H1 (cell line): Measurements from ENCODE around the gene HOXA13. TPM values are rescaled to one million over a fixed set of nuclear protein-coding genes. Genes with fewer than 3 reads are reported as not detected.

Source experiments
- CTCF ChIA-PET: fragments of 300-600 bp; sonication (Branson Sonifier 250); formaldehyde crosslinking; loops from one replicate; lab custom pipeline; 2021; ENCODE audit not compliant: partially characterized antibody; lab: Charles Lee
- POLR2A ChIA-PET: fragments of 300-600 bp; sonication (Branson Sonifier 250); formaldehyde crosslinking; loops from one replicate; lab custom pipeline; 2021; ENCODE audit warnings: inconsistent platforms; ENCODE audit not compliant: partially characterized antibody; lab: Charles Lee
- DNase-seq, 2 experiments: peaks; one replicate each; pipeline versions ENCODE4 v3.0.0 to v3.0.0-alpha.2; 2010 to 2022; ENCODE audit warnings: low spot score in 2 of 2, low read depth in 1 of 2, mixed read lengths in 1 of 2
- FAIRE-seq: peaks from 2 replicates; lab custom pipeline; 2011; peaks lifted over from hg19 to GRCh38; lab: Jason Lieb, UNC
- H2AFZ ChIP-seq: 2 replicates; pipeline ENCODE4 v1.8.1; 2012; ENCODE audit warnings: low read length, inconsistent platforms
- H2AK5ac ChIP-seq: 2 replicates; pipeline ENCODE4 v1.6.1; 2013; ENCODE audit warnings: low read depth, low read length
- H2BK120ac ChIP-seq: replicated peaks from 2 replicates; pipeline ENCODE3; 2013; ENCODE audit warnings: low read depth, low read length, inconsistent platforms
- H2BK12ac ChIP-seq: 2 replicates; pipeline ENCODE4 v1.6.1; 2013; ENCODE audit warnings: low read depth, low read length
- H2BK15ac ChIP-seq: 2 replicates; pipeline ENCODE4 v1.6.1; 2013; ENCODE audit warnings: low read length
- H2BK20ac ChIP-seq: 2 replicates; pipeline ENCODE4 v1.6.1; 2013; ENCODE audit warnings: low read length
- H2BK5ac ChIP-seq: 2 replicates; pipeline ENCODE4 v1.6.1; 2013; ENCODE audit warnings: low read depth, low read length
- H3K14ac ChIP-seq: 2 replicates; pipeline ENCODE4 v1.6.1; 2013; ENCODE audit warnings: inconsistent platforms; ENCODE audit not compliant: insufficient read length
- H3K18ac ChIP-seq: 2 replicates; pipeline ENCODE4 v1.6.1; 2013; ENCODE audit warnings: low read length; ENCODE audit errors: extremely low read depth
- H3K23ac ChIP-seq: 2 replicates; pipeline ENCODE4 v1.6.1; 2013; ENCODE audit warnings: inconsistent platforms; ENCODE audit not compliant: insufficient read length
- H3K23me2 ChIP-seq: 2 replicates; pipeline ENCODE4 v1.6.1; 2013; ENCODE audit warnings: low read depth, low read length
- H3K27ac ChIP-seq: 2 replicates; pipeline ENCODE4 v1.6.1; 2011; ENCODE audit warnings: low read depth, low read length, inconsistent platforms
- H3K27me3 ChIP-seq, 4 experiments: replicated peaks in 1 of 4; 1 replicate in 1 of 4; 2 replicates in 3 of 4; pipeline versions ENCODE4 v1.6.1 to v1.8.1; 2011 to 2013; ENCODE audit warnings: low read length in 3 of 4, mild to moderate bottlenecking in 3 of 4, inconsistent platforms in 2 of 4, mixed read lengths in 2 of 4, moderate library complexity in 1 of 4; ENCODE audit not compliant: control insufficient read depth in 3 of 4, insufficient read depth in 3 of 4; ENCODE audit errors: extremely low read depth in 1 of 4
- H3K36me3 ChIP-seq, 4 experiments: 2 replicates each; pipeline versions ENCODE4 v1.6.1 to v1.8.1; 2011 to 2013; ENCODE audit warnings: mild to moderate bottlenecking in 4 of 4, low read length in 3 of 4, moderate library complexity in 2 of 4, control low read depth in 1 of 4, inconsistent platforms in 1 of 4; ENCODE audit not compliant: insufficient read depth in 4 of 4, control insufficient read depth in 2 of 4
- H3K4ac ChIP-seq: replicated peaks from 2 replicates; pipeline ENCODE3; 2013; ENCODE audit warnings: low read length, low read depth, mixed read lengths, inconsistent platforms; ENCODE audit not compliant: insufficient read length
- H3K4me1 ChIP-seq, 4 experiments: replicated peaks in 1 of 4; 1 replicate in 1 of 4; 2 replicates in 3 of 4; pipeline versions ENCODE4 v1.6.1 to v1.8.1; 2011 to 2013; ENCODE audit warnings: low read length in 3 of 4, inconsistent platforms in 2 of 4, mixed read lengths in 1 of 4; ENCODE audit not compliant: insufficient read depth in 4 of 4, control insufficient read depth in 3 of 4
- H3K4me2 ChIP-seq, 2 experiments: 2 replicates each; pipeline versions ENCODE4 v1.6.1 to v1.8.1; 2011 to 2013; ENCODE audit warnings: low read depth in 2 of 2, low read length in 2 of 2, control low read depth in 1 of 2, inconsistent platforms in 1 of 2, mild to moderate bottlenecking in 1 of 2; ENCODE audit not compliant: insufficient read depth in 1 of 2
- H3K4me3 ChIP-seq, 4 experiments: fragments of 200-600, 300-600 bp in 1 of 4; sonication (generic), shearing (Covaris generic), sonication (Bioruptor Twin) in 1 of 4; 2 replicates each; pipeline versions ENCODE4 v1.5.1 to v1.8.1; 2011 to 2016; ENCODE audit warnings: low read length in 4 of 4, low read depth in 3 of 4, control low read depth in 2 of 4, inconsistent platforms in 2 of 4, mild to moderate bottlenecking in 2 of 4, mixed read lengths in 1 of 4, moderate library complexity in 1 of 4; ENCODE audit not compliant: insufficient read depth in 2 of 4; ENCODE audit errors: extremely low read depth in 1 of 4
- H3K56ac ChIP-seq: replicated peaks from 2 replicates; pipeline ENCODE3; 2013; ENCODE audit warnings: low read depth, mild to moderate bottlenecking, mixed read lengths, low read length, inconsistent platforms; ENCODE audit not compliant: insufficient read length
- H3K79me1 ChIP-seq: 2 replicates; pipeline ENCODE4 v1.6.1; 2013; ENCODE audit warnings: low read depth, low read length, control low read depth
- H3K79me2 ChIP-seq, 2 experiments: 2 replicates each; pipeline versions ENCODE4 v1.6.1 to v1.8.1; 2012 to 2013; ENCODE audit warnings: low read length in 2 of 2, mild to moderate bottlenecking in 2 of 2, inconsistent platforms in 1 of 2; ENCODE audit not compliant: insufficient read depth in 2 of 2, control insufficient read depth in 1 of 2
- H3K9ac ChIP-seq, 4 experiments: replicated peaks in 1 of 4; 1 replicate in 1 of 4; 2 replicates in 3 of 4; pipeline versions ENCODE4 v1.6.1 to v1.8.1; 2011 to 2013; ENCODE audit warnings: low read depth in 3 of 4, low read length in 3 of 4, control low read depth in 2 of 4, mild to moderate bottlenecking in 2 of 4, moderate library complexity in 2 of 4, inconsistent platforms in 1 of 4; ENCODE audit errors: extremely low read depth in 1 of 4
- H3K9me3 ChIP-seq, 2 experiments: 2 replicates each; pipeline versions ENCODE4 v1.6.1 to v1.8.1; 2012 to 2013; ENCODE audit warnings: mild to moderate bottlenecking in 2 of 2, moderate library complexity in 2 of 2, control low read depth in 1 of 2, inconsistent platforms in 1 of 2, low read depth in 1 of 2, low read length in 1 of 2, mixed read lengths in 1 of 2; ENCODE audit not compliant: insufficient read depth in 2 of 2
- H4K20me1 ChIP-seq, 2 experiments: replicated peaks in 1 of 2; 2 replicates each; pipeline versions ENCODE3 to v1.8.1; 2011 to 2013; ENCODE audit warnings: inconsistent platforms in 2 of 2, low read length in 2 of 2, mild to moderate bottlenecking in 1 of 2; ENCODE audit not compliant: insufficient read depth in 2 of 2, control insufficient read depth in 1 of 2
- H4K5ac ChIP-seq: 2 replicates; pipeline ENCODE4 v1.6.1; 2013; ENCODE audit warnings: low read length, low read depth, mixed read lengths, inconsistent platforms; ENCODE audit not compliant: insufficient read length
- H4K8ac ChIP-seq: 2 replicates; pipeline ENCODE4 v1.8.0; 2013; ENCODE audit warnings: mild to moderate bottlenecking, moderate library complexity, low read length, inconsistent platforms; ENCODE audit not compliant: insufficient read depth; ENCODE audit errors: extremely low read depth
- H4K91ac ChIP-seq: replicated peaks from 2 replicates; pipeline ENCODE3; 2013; ENCODE audit warnings: low read length, mixed read lengths, inconsistent platforms; ENCODE audit not compliant: insufficient read length
- ATF3 ChIP-seq: IDR thresholded peaks from 2 replicates; pipeline ENCODE4 v1.6.1; 2011; ENCODE audit warnings: low read depth, mild to moderate bottlenecking, low read length; ENCODE audit not compliant: insufficient read depth
- BACH1 ChIP-seq: IDR thresholded peaks from 2 replicates; pipeline ENCODE4 v1.6.1; 2012; ENCODE audit warnings: low read length, improper control_type of control experiment
- EP300 ChIP-seq, 2 experiments: IDR thresholded peaks; 1 replicate in 1 of 2; 2 replicates in 1 of 2; pipeline ENCODE4 v1.6.1; 2011 to 2012; ENCODE audit warnings: low read depth in 2 of 2, low read length in 2 of 2, mild to moderate bottlenecking in 2 of 2, borderline replicate concordance in 1 of 2, inconsistent platforms in 1 of 2, moderate library complexity in 1 of 2
- JUN ChIP-seq: IDR thresholded peaks from 2 replicates; pipeline ENCODE4 v1.6.1; 2011; ENCODE audit warnings: low read depth, mild to moderate bottlenecking, improper control_type of control experiment, low read length
- KDM1A ChIP-seq: fragments of 200-600, 300-600 bp; sonication (generic); IDR thresholded peaks from 2 replicates; pipeline ENCODE4 v1.7.1; 2016; ENCODE audit warnings: mild to moderate bottlenecking, low read length, borderline replicate concordance
- MAFK ChIP-seq: IDR thresholded peaks from 2 replicates; pipeline ENCODE4 v1.6.1; 2012; ENCODE audit warnings: low read depth, mild to moderate bottlenecking, improper control_type of control experiment, low read length
- NANOG ChIP-seq: IDR thresholded peaks from 2 replicates; pipeline ENCODE4 v1.6.1; 2011; ENCODE audit warnings: low read length, low read depth, mild to moderate bottlenecking, inconsistent platforms; ENCODE audit not compliant: insufficient read depth, poor library complexity, severe bottlenecking
- SP1 ChIP-seq: IDR thresholded peaks from 2 replicates; pipeline ENCODE4 v1.6.1; 2011; ENCODE audit warnings: low read depth, low read length
- SP4 ChIP-seq: IDR thresholded peaks from 2 replicates; pipeline ENCODE4 v1.6.1; 2012; ENCODE audit warnings: low read length, inconsistent platforms
- ZNF274 ChIP-seq: IDR thresholded peaks from 2 replicates; pipeline ENCODE4 v1.7.0; 2012; ENCODE audit warnings: low read length, borderline replicate concordance; ENCODE audit errors: extremely low read depth
- WGBS, 2 experiments: shearing (Covaris generic) in 1 of 2; methylation state at CpG; one replicate each; pipeline versions ENCODE4 v1.1.6 to v1.1.7; 2013 to 2015; ENCODE audit warnings: low lambda C conversion rate in 2 of 2, mixed read lengths in 2 of 2, inconsistent platforms in 1 of 2, low coverage in 1 of 2, missing lambda C conversion rate in 1 of 2; ENCODE audit not compliant: insufficient replicate concordance in 2 of 2, insufficient coverage in 1 of 2, insufficient read length in 1 of 2; ENCODE audit errors: extremely low coverage in 1 of 2, missing lambda C conversion rate in 1 of 2; 5-methylcytosine and 5-hydroxymethylcytosine counted together
- polyA plus RNA-seq, 7 experiments: library from polyadenylated mRNA; depleted of rRNA in 3 of 7; stranded (reverse) in 5 of 7; unstranded in 2 of 7; fragments of >200 nt in 5 of 7; fragments of 200-250 nt in 2 of 7; gene quantifications; 1 replicate in 5 of 7; 2 replicates in 1 of 7; 4 replicates in 1 of 7; pipeline versions ENCODE4 v1.2.1 to v1.2.3, GENCODE V29; 2011 to 2013; ENCODE audit warnings: missing spikeins in 2 of 7, mixed read lengths in 2 of 7
- total RNA-seq: library from RNA; stranded (reverse); fragmentation: NEBNext Ultra II Directional; extraction: Animal tissue kit (Norgen Biotek cat#: 25700); gene quantifications from 2 replicates; pipeline ENCODE4 v1.2.1, GENCODE V29; 2021

HOXA13 gene
- total and polyA plus RNA-seq, 2 of the 8 experiments (the other 6 are each of a cell fraction or from before 2014, with no cell fraction given): not detected

DNA sequence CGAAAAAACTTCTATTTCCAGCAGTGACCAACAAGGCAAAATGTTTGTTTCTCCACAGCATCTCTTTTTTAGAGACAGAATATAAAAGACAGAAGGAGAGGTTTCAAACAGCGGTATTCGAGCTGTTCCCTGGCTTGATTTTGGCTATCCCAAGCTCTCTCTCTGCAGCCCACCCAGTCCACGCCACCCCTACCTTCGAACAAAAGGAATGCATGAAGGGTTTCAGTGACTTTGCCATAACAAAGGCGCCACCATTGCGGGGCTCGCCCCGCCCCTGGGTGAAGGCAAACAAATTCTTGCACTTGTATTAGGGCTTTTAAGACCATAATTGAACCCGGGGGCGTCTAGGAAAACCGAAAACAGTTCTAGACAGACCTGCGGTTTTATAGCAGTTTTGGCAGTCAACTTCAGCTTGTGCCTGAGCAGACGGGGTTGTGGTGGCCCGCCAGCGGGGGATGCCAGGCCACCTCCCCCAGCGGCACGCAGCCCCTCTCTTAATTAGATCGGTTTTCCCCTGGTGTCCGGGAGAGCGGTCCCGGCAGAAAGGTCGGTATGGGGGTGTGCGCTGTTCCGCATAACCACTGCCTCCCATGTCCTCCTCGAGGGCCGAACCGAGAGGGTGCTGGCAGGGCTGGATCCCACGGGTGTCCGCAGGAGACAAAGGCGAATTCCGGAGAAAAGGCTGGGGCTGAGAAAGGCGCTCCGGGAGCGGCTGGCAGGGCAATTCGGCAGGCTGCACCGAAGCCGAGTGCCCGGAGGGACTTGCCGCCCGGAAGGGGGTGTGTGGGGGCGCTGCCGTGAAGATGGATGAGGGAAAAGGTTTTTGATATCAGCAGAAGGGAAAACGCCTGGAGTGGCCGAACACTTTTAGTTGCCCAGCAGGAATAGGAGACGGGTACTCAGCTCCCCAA lies 12.2 kb downstream of the HOXA13 start:
- no peak overlapping the region for H3K4ac ChIP-seq
- WGBS, 2 experiments: 3% methylated on average over 46 of the region's 46 CpGs; no CpG with 5 or more reads in 1 of the 2 experiments
- H3K27me3 ChIP-seq: peaks cover 98 to 100% (median 99%) of the 10 kb centered on the region in 4 experiments
- no peaks in the 10 kb centered on the region for H3K23me2 ChIP-seq
- no peaks in the 10 kb centered on the region for H3K79me2 ChIP-seq
- H3K56ac ChIP-seq: no peak overlapping the region
- no peaks in the 10 kb centered on the region for H3K79me1 ChIP-seq
- H3K23ac ChIP-seq: no peak overlapping the region
- no peak overlapping the region for H2BK20ac ChIP-seq
- H2AFZ ChIP-seq: no peak overlapping the region
- H2BK12ac ChIP-seq: 0 out of 2 replicates have a peak overlapping the region, but pooled peaks have one; percentile 82
- H3K9me3 ChIP-seq: no peaks in the 10 kb centered on the region; a peak in 1 of 4 replicates
- DNase-seq (peak in 1 of 2 experiments; percentile 64), FAIRE-seq (no peak)
- no peak overlapping the region for H2AK5ac ChIP-seq
- H3K18ac ChIP-seq: no peak overlapping the region
- H3K4me3 ChIP-seq: peak overlapping the region in 1 of 4 experiments; percentile 38; a peak in 1 of 8 replicates
- no peak overlapping the region for H3K14ac ChIP-seq
- no peak overlapping the region for H2BK5ac ChIP-seq
- no peak overlapping the region for H2BK120ac ChIP-seq
- H3K9ac ChIP-seq: no peak overlapping the region
- H3K36me3 ChIP-seq: peaks cover 0 to 12% (median 0%) of the 10 kb centered on the region in 4 experiments; a peak in 1 of 8 replicates
- no peak overlapping the region for H2BK15ac ChIP-seq
- no peak overlapping the region for H4K5ac ChIP-seq
- peaks cover 33 to 58% of the 10 kb centered on the region in 2 experiments for H4K20me1 ChIP-seq
- POLR2A ChIA-PET: interaction anchor here (0.5 to 0.9 kb wide), 2 partner anchors 11 to 287 kb away, joined by 3 read pairs; no protein-coding TSS in a partner anchor
- H3K27ac ChIP-seq: no peak overlapping the region
- no peak overlapping the region for H4K8ac ChIP-seq
- H4K91ac ChIP-seq: no peak overlapping the region
- H3K4me1 ChIP-seq: peaks cover 0 to 27% (median 17%) of the 10 kb centered on the region in 4 experiments; a peak in 6 of 7 replicates
- CTCF ChIA-PET: interaction anchor here (0.8 to 9.1 kb wide), 12 partner anchors 8 to 55 kb away, joined by 3 to 64 read pairs (median 6); partner anchors contain the start of genes EVX1, HOXA5 and HOXA7
- H3K4me2 ChIP-seq: peak overlapping the region; percentile 29 to 41
- no peak for TF ChIP-seq SP1
- TF ChIP-seq SP4: no peak
- TF ChIP-seq ZNF274: no peak
- TF ChIP-seq BACH1: no peak
- TF ChIP-seq EP300 (IDR thresholded peaks at IDR 0.05; ENCODE audit: borderline replicate concordance in 1 of 2, low read depth in 2 of 2, low read length in 2 of 2): no peak
- TF ChIP-seq ATF3: no peak
- no peak for TF ChIP-seq JUN
- TF ChIP-seq NANOG: no peak
- no peak for TF ChIP-seq KDM1A
- TF ChIP-seq MAFK: no peak
